ENCODE data around the gene MYO5B.

MYO5B gene

DNA sequence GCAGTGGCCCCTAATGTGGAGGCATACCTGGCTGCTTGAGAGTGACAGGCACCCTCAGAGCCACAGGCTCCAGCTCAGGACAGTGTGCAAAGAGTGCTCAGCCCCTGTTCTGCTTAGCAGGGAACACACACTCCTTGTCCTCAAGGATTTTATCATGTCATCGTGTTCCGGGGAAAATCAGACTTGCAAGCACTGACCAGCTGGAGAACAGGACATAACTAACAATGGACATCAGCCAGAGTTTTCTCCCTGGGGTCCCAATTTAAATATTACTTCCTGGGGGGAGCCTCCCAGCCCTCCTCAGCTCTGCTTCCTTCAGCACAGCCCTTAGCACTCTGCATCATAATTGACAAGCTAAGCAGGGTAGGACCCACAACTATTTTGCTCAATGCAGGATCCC is 206.2 kb downstream of the MYO5B start:
- H3K4me3 ChIP-seq (ENCODE audit: low read depth, low read length): no peak overlapping the region
- no peak for DNase-seq (ENCODE audit: low read depth)
- TF ChIP-seq, protein P1, sequence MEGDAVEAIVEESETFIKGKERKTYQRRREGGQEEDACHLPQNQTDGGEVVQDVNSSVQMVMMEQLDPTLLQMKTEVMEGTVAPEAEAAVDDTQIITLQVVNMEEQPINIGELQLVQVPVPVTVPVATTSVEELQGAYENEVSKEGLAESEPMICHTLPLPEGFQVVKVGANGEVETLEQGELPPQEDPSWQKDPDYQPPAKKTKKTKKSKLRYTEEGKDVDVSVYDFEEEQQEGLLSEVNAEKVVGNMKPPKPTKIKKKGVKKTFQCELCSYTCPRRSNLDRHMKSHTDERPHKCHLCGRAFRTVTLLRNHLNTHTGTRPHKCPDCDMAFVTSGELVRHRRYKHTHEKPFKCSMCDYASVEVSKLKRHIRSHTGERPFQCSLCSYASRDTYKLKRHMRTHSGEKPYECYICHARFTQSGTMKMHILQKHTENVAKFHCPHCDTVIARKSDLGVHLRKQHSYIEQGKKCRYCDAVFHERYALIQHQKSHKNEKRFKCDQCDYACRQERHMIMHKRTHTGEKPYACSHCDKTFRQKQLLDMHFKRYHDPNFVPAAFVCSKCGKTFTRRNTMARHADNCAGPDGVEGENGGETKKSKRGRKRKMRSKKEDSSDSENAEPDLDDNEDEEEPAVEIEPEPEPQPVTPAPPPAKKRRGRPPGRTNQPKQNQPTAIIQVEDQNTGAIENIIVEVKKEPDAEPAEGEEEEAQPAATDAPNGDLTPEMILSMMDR (IDR thresholded peaks at IDR 0.05; ENCODE audit: low read depth, low read length, missing control alignments): no peak

DNA sequence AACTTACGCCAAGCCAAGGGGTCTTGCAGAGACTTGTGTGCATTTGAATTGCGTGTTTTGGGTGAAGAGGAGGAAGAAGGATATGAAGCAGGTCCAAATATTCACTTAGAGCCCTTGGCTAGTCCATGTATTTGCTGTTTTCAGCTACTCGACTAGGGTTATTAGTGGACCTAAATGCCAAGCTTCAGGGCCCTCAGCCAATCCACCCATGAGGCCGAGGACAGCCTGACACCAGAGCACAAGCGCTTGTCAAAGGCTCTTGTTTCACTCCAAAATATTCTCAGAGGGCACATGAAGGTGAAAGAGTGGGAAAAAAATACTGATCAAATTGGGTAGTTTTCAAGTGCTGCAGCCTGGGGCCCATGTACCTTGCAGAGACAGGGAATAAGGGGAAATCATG is 206.8 kb downstream of the MYO5B start:
- no peak for DNase-seq (ENCODE audit: low read depth)
- TF ChIP-seq, protein P1 (IDR thresholded peaks at IDR 0.05; ENCODE audit: low read depth, low read length, missing control alignments): no peak

DNA sequence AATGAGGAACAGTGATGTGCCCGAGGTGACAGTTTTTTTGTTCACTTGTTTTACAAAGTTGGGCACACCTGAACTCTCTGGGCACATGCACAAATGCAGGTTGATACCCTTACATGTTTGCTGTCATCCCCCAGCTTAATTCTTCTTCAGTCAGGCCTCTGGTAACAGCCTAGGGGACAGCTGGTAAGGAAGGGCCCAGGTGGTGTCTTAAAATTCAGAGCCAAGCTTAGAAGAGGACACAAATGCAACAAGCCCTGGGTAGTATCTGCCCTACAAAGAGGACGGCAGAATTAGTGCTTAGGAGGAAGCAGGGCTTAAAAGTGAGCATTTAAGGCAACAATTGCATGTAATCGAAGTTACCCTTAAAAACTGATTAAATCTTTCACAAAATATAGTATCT is 209.7 kb downstream of the MYO5B start:
- TF ChIP-seq, protein P1 (IDR thresholded peaks at IDR 0.05; ENCODE audit: low read depth, low read length, missing control alignments): no peak
- DNase-seq (ENCODE audit: low read depth): no peak
- no peak overlapping the region for H3K4me3 ChIP-seq (ENCODE audit: low read depth, low read length)

More for the DNA sequence above, 206.8 kb downstream of the MYO5B start:
- H3K4me3 ChIP-seq (ENCODE audit: low read depth, low read length): no peak overlapping the region

DNA sequence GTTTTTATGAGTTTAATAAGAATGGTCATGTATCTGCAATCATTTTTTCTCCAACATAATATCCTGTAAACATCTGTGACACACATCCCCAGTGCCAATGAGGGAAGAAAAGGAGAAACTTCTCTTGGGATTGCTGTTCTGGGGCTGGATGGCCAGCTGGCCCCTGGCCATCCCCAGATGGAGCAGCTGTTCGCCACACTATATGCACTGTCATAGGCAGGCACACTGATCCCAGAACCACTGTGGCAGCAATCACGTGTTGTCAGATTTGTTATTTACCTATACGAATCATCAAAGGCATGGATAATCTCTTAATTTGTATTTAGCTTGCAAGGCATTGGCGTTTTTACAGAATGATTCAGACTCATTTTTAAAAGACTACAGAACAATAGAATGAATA is 214.1 kb downstream of the MYO5B start:
- no peak overlapping the region for H3K4me3 ChIP-seq (ENCODE audit: low read depth, low read length)
- TF ChIP-seq, protein P1 (IDR thresholded peaks at IDR 0.05; ENCODE audit: low read depth, low read length, missing control alignments): no peak
- DNase-seq (ENCODE audit: low read depth): no peak

DNA sequence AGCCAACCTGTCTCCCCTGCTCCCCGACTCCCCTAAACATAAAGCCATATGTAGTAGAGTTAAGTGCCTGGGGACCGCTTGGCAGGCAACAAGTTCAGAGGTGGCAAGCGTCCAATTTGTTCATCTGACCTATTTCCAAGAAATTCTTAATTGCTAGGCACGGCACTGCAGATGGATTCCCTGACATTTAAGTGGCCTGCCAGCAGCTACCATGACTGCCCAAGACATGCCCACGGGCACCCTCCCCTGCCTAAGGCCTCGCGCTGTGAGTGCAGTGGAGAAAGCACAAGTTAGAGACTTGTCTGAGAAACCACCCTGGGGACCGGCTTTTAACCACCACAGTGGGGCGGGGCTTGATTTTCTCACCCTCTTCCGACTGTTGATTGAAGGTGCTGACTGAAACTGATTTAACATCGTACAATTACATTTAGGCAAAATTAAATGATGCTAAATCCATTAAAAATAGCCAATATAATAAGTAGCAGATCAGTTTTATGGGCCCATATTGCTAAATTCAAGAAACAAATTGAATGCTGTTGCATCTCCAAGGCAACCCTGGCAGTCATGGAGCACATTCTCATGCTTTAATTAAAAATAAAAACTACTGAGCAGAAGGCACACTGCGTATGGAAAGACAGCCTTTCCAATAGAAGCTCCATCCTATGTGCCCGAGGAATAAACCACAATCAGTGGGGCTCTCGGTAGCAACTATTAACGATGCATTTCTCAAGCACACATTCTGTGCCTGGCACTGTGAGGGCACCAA is 218.0 kb downstream of the MYO5B start:
- TF ChIP-seq, protein P1 (IDR thresholded peaks at IDR 0.05; ENCODE audit: low read depth, low read length, missing control alignments): no peak
- no peak for DNase-seq (ENCODE audit: low read depth)
- no peak overlapping the region for H3K4me3 ChIP-seq (ENCODE audit: low read depth, low read length)

DNA sequence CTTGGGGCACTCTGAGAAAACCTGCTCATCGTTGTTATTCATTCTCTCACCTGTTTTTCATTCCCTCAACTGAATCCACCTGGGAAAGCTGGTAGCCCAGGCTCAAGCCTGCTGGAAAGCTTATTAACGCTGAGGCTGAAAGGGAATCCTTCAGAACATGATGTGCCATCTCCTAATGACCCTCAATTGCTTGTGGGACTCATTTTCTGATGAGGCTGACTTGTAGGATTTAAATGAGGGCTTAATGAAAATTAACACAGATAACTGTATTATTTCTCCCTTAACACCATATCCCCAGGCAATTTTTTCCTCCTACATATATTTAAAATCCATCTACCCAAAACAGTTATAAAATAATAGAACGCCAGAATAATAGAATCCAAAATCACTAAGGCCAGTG is 218.9 kb downstream of the MYO5B start:
- no peak for DNase-seq (ENCODE audit: low read depth)
- TF ChIP-seq, protein P1 (IDR thresholded peaks at IDR 0.05; ENCODE audit: low read depth, low read length, missing control alignments): no peak
- H3K4me3 ChIP-seq (ENCODE audit: low read depth, low read length): no peak overlapping the region

DNA sequence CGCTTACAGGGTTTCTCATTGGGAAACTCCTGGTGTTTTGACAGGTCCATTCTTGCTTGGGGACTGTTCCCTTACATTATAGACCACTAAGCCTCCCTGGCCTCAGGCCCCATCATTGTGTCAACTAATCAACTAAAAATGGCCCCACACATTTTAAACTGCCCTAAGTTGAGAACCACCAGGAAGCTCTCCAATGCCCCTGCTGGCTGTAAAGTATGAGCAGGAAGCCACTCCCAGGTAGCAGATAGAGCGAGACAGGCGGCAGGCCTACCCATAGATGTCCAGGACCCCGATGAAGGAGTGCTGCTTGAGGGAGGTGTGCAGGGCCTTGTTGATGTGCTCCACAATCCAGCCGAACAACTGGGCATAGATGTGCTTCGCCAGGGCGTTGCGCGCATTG is 220.9 kb downstream of the MYO5B start:
- TF ChIP-seq, protein P1 (IDR thresholded peaks at IDR 0.05; ENCODE audit: low read depth, low read length, missing control alignments): no peak
- DNase-seq (ENCODE audit: low read depth): no peak
- H3K4me3 ChIP-seq (ENCODE audit: low read depth, low read length): no peak overlapping the region

Measured in GM12864 (cell line).